SU-DHL-6 (cell line): ENCODE results near the gene PTGDS.

ENCODE experiments used
- H2AFZ ChIP-seq: fragments of 200-600 bp; sonication (generic); 2 replicates; pipeline ENCODE4 v1.6.1; 2014; ENCODE audit warnings: low read depth, mild to moderate bottlenecking, moderate library complexity, mixed read lengths, antibody characterized with exemption, low read length; ENCODE audit not compliant: severe bottlenecking
- H3F3A ChIP-seq: fragments of 200-600 bp; shearing (Covaris generic); 2 replicates; pipeline ENCODE4 v1.6.0; 2016; ENCODE audit warnings: antibody characterized with exemption, mild to moderate bottlenecking; ENCODE audit not compliant: insufficient read depth
- H3K27ac ChIP-seq: fragments of 200-600 bp; sonication (generic); 2 replicates; pipeline ENCODE4 v1.5.1; 2016; ENCODE audit warnings: low read depth, mild to moderate bottlenecking, low read length, moderate library complexity, mixed read lengths
- H3K27me3 ChIP-seq: fragments of 200-600 bp; sonication (generic), shearing (Covaris generic); 2 replicates; pipeline ENCODE4 v1.6.0; 2014; ENCODE audit warnings: mild to moderate bottlenecking, low read length
- H3K36me3 ChIP-seq: fragments of 200-600 bp; sonication (generic); 2 replicates; pipeline ENCODE4 v1.6.1; 2014; ENCODE audit warnings: mild to moderate bottlenecking, low read length, mixed read lengths
- H3K4me2 ChIP-seq: fragments of 300-600, 200-600 bp; shearing (Covaris generic), sonication (generic); 2 replicates; pipeline ENCODE4 v1.6.0; 2014; ENCODE audit warnings: low read length, low read depth, mild to moderate bottlenecking; ENCODE audit not compliant: poor library complexity, severe bottlenecking
- H3K4me3 ChIP-seq: fragments of 200-600 bp; sonication (generic); 2 replicates; pipeline ENCODE4 v1.5.1; 2014; ENCODE audit warnings: antibody characterized with exemption, low read length, mild to moderate bottlenecking, mixed read lengths; ENCODE audit not compliant: insufficient read depth, poor library complexity, severe bottlenecking
- H3K79me2 ChIP-seq: fragments of 200-600 bp; sonication (generic); 2 replicates; pipeline ENCODE4 v1.6.1; 2014; ENCODE audit warnings: mild to moderate bottlenecking, low read length, moderate library complexity; ENCODE audit not compliant: insufficient read depth
- H3K9ac ChIP-seq: fragments of 200-600 bp; sonication (generic); 2 replicates; pipeline ENCODE4 v1.7.0; 2014; ENCODE audit warnings: mild to moderate bottlenecking, low read length
- H3K9me2 ChIP-seq: fragments of 200-600 bp; sonication (generic); replicated peaks from 2 replicates; pipeline ENCODE4 v1.6.1; 2014; ENCODE audit warnings: low read length; ENCODE audit not compliant: insufficient read depth
- H3K9me3 ChIP-seq: fragments of 200-600 bp; sonication (generic); 2 replicates; pipeline ENCODE4 v1.6.1; 2014; ENCODE audit warnings: low read length, mixed read lengths; ENCODE audit not compliant: insufficient read depth
- H4K20me1 ChIP-seq: fragments of 200-600 bp; sonication (generic); 2 replicates; pipeline ENCODE4 v1.6.1; 2014; ENCODE audit warnings: low read depth, mild to moderate bottlenecking, antibody characterized with exemption, low read length, moderate library complexity, mixed read lengths
- CTCF ChIP-seq: fragments of 200-600 bp; sonication (generic); IDR thresholded peaks from one replicate; pipeline ENCODE4 v1.5.1; 2017; ENCODE audit warnings: antibody characterized with exemption, mild to moderate bottlenecking, low read length, moderate library complexity; ENCODE audit not compliant: insufficient read depth, poor library complexity, severe bottlenecking
- EZH2phosphoT487 ChIP-seq: fragments of 200-600 bp; sonication (generic), shearing (Covaris generic); conservative IDR thresholded peaks from 2 replicates; pipeline ENCODE4 v1.6.1; 2018; ENCODE audit warnings: mild to moderate bottlenecking, antibody characterized with exemption, low read length, moderate library complexity, mixed read lengths

Gene PTGDS

GRCh38 chr9:136992819-136993369 is 15.6 kb downstream of the PTGDS start:
- H3K27me3 ChIP-seq: no peaks in the 10 kb centered on the region
- no peak for TF ChIP-seq CTCF
- TF ChIP-seq EZH2phosphoT487: no peak
- H3K27ac ChIP-seq: peak overlapping the region; percentile 60
- peak overlapping the region; percentile 86 for H2AFZ ChIP-seq
- no peaks in the 10 kb centered on the region for H3K9me2 ChIP-seq
- peak overlapping the region; percentile 89 for H3K9ac ChIP-seq
- H4K20me1 ChIP-seq: no peaks in the 10 kb centered on the region
- no peaks in the 10 kb centered on the region for H3K36me3 ChIP-seq
- H3K4me3 ChIP-seq: peak overlapping the region; percentile 66
- H3K9me3 ChIP-seq: no peaks in the 10 kb centered on the region
- no peaks in the 10 kb centered on the region for H3K79me2 ChIP-seq
- no peaks in the 10 kb centered on the region for H3F3A ChIP-seq
- H3K4me2 ChIP-seq: peak overlapping the region; percentile 88

GRCh38 chr9:136994180-136994887 is 17.0 kb downstream of the PTGDS start:
- no peak overlapping the region for H3K27ac ChIP-seq
- TF ChIP-seq CTCF: no peak
- no peak for TF ChIP-seq EZH2phosphoT487
- H3K9me3 ChIP-seq: no peaks in the 10 kb centered on the region
- no peak overlapping the region for H3K4me2 ChIP-seq
- no peak overlapping the region for H3K4me3 ChIP-seq
- no peak overlapping the region for H3K9ac ChIP-seq
- H3K36me3 ChIP-seq: no peaks in the 10 kb centered on the region
- no peaks in the 10 kb centered on the region for H3F3A ChIP-seq
- no peaks in the 10 kb centered on the region for H3K79me2 ChIP-seq
- H2AFZ ChIP-seq: no peak overlapping the region
- no peaks in the 10 kb centered on the region for H3K9me2 ChIP-seq
- no peaks in the 10 kb centered on the region for H4K20me1 ChIP-seq
- no peaks in the 10 kb centered on the region for H3K27me3 ChIP-seq

GRCh38 chr9:136994888-136995230 is 17.6 kb downstream of the PTGDS start:
- Histone ChIP-seq H3K9ac (no peak overlapping the region), H2AFZ (no peak overlapping the region), H3K4me3 (no peak overlapping the region), H3K9me2 (no peaks in the 10 kb centered on the region), H4K20me1 (no peaks in the 10 kb centered on the region), H3K36me3 (no peaks in the 10 kb centered on the region), H3F3A (no peaks in the 10 kb centered on the region), H3K9me3 (no peaks in the 10 kb centered on the region), H3K27ac (no peak overlapping the region), H3K4me2 (no peak overlapping the region), H3K27me3 (no peaks in the 10 kb centered on the region), H3K79me2 (no peaks in the 10 kb centered on the region)
- no peak for TF ChIP-seq EZH2phosphoT487
- no peak for TF ChIP-seq CTCF
